ENCODE results near the gene NR3C1.

Gene NR3C1

DNA sequence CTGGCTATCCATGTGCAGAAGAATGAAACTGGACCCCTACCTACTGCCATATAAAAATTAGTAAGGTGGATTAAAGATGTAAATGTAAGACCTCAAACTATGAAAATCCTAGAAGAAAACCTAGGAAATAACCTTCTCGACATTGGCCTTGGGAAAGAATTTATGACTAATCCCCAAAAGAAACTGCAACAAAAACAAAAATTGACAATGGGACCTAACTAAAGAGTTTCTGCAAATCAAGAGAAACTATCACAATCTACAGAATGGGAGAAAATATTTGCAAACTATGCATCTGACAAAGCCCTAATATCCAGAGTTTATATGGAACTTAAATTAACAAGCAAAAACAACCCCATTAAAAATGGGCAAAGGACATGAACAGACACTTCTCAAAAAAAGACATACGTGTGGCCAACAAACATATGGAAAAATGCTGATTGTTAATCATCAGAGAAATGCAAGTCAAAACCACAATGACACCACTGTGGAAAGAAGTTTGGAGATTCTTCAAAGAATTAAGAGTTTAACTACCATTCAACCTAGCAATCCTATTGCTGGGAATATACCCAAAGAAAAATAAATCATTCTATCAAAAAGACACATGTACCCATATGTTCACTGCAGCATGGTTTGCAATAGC is 98.5 kb downstream of the NR3C1 start:
- DNase-seq, result no peak

DNA sequence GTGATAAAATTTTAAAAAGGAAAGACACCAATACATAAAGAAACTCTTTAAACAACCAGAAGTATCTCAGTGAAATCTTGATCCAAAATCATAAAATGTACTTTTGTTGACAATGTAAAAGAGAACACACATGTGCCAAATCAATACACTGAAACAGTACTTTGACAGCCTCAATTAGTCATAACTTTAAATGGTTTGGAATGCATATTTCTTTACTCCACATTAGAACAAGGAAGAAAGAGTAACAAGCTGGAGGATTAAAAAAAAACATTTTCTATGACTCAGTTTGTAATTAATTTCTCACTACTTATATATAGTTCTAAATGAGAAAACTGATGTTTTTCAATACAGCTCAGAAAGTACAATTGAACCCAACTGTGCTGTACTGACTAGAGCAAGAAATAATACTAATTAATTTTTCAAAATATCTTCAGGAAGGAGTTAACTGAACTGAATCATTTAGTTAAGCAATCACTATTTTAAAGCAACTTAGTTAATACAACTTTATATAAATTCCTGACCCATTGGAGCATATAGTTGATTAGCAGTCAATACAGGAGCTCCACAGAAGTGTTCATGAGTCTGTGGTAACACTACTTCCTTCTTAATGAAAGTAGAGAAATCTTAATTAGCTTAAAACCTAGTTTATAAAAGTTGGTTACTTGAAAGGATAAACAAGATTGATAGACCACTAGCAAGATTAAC is 101.0 kb downstream of the NR3C1 start:
- DNase-seq, result no peak

DNA sequence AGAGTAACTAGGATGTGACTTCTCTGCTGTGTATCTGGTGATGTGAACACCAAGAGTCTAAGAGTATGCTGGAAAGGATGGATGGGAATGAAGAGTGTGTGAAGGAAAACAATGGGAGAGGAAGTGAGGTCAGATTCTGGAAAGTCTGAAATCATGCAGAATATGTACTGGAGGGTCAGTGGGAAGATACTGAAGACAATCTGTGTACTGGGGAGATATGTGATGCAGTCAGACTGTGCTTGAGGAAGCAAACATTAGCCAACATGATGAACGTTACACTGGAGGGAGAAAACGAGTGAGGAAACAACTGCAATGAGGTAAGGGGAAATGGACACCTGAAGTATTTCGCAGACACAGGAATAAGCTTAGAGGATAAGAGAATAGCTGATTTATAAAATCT is 105.7 kb downstream of the NR3C1 start:
- DNase-seq, result no peak

DNA sequence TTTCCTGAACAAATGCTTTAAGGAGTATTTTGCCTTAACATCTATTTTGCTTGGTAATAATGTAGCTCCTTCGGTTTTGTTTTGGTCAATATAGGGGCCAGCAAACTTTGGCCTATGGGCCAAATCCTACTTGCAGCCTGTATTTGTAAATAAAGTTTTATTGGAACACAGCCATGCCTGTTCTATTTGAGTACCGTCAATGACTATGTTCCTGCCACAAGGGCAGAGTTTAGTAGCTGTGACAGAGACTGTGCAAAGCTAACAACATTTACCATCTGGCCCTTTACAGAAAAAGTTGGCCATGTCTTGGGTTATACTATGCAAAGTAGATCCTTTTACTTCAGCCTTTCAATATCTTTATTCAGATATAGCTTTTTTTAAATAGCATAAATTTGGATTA is 113.4 kb downstream of the NR3C1 start:
- no peak for DNase-seq

DNA sequence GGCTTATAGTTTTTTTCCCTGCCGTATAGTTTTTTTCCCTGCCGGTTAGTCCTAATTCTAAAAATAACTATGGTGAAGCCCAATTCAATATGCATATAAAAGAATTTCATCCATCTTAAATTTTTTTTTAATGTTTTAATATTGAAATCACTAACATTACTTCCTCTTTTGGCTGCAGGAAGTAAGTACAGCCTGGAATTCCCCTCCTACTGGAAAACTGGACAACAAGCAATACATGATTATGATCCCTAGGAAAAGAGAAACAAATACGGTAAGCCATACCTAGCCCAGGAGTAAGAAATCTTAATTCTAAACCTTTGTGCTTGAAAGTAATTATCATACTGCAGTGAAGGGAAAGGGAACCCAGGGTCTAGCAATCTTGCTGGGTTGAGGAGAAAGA is 119.0 kb downstream of the NR3C1 start:
- DNase-seq, result no peak

DNA sequence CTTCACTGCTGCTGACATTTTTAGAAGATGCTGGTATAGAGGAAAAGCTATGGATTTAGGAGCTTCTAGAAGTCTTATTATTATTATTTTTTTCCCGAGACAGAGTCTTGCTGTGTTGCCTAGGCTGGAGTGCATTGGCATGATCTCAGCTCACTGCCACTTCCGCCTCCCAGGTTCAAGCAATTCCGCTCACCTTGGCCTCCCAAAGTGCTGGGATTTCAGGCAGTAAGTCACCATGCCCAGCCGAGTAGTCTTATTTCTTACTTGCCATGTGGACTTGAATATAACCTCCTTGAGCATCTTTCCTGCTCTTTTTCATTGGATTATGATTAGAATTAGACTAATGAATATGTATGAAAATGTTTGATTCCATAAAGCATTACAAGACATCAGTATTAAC is 119.5 kb downstream of the NR3C1 start:
- no peak for DNase-seq

DNA sequence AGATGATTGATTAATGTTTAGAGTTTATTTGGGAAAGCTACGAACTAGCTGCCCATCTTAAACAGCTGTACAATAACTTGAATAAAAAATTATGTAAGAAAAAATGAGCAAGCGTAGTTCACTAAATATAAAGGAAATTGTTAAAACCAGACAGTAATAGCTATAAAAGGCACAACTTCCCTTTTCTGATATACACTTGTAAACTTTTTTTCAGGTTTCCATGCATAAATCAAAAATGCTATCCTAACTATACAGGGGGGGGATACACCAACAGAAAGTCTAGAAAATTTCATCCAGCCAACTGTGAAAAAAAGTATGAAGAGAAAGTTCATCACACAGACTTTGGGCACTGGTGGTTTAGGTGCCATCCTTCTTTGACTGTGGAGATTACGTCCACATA is 122.3 kb downstream of the NR3C1 start:
- no peak for DNase-seq

DNA sequence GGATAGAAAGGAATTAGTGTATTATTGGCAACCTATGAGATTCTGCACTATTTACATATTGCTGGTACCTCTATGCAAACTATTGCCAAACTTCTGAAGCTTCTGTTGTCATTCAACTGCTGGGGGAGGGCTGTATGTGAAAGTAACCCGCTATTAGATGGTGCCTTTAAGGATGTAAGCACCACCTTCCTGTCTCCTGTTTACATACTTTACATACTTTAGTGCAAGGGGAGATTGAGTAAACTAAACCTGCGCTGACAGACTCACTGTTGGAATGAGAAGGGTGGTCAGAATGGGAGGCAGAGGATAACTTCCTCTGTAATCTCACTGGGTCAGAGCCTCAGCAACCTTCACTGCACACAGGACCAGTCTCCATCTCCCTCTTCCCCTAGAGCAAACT is 123.8 kb downstream of the NR3C1 start:
- DNase-seq, result no peak

DNA sequence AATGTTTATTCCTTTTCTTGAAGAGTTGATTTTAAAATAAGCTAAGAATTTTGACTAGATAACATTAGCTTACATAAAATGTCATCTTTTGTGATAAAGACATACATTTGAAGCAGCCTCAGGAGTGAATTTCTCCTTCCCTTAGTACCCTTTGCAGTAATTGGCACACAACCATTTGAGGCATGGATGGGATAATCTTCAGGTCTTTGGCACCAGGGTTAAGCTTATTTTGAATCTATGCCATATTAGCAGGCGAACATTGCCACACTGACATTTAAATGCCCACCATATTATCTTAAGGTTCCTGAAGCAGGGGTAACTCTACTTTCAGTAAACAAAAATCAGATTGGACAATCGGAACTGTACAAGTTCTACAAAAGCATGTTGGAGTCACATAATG is 126.0 kb downstream of the NR3C1 start:
- no peak for DNase-seq

DNA sequence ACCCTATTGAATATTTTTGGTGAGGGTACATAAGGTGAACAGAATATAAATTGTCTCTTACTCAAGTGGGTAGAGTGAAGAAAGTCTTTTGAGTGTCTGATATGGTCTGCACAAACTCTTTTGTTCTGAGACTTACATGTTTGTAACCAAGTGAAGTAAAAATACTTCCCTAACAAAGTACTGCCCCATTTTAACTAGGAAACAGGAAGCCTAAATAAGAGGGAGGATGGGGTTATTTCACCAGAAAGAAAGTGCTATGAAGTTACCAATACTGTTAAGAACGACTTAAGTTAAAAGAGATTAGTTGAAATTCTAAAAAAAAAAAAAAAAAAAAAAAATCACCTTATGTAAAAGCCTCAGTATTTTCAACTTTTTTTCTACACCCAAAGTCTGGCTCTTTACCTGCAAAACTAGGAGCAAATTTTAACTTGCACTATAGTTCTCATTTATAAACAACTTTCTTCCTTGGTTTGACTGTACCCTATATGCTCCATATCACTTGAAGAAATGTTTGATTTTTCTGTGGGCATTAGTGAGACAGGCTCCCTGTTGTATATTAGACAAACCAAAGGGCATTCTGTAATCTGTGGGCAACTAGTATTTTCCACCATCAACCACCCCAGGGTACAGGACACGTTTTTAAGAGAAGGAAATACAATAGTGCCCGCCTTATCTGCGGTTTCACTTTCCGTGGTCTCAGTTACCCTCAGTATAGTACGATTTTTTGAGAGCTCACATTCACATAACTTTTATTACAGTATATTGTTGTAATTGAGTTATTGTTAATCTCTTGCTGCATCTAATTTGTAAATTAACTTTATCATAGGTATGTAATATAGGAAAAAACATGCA is 127.7 kb downstream of the NR3C1 start:
- DNase-seq, result no peak

DNA sequence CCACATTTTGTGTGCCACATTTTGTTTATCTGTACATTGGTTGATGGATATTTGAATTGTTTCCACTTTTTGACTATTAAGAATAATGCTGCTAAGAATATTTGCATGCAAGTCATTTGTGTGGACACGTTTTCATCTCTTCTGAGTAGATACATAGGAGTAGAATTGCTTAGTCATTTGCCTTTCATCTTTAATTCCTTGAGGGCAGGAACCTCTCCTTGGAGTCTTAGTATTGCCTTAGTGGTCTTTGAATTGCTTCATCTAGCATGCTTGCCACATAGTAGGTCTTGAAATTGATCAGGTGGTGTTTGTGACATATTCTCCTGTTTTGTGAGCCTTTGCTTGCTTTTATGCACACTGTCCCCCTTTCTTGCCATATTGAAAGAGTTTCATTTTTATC is 128.5 kb downstream of the NR3C1 start:
- no peak for DNase-seq

DNA sequence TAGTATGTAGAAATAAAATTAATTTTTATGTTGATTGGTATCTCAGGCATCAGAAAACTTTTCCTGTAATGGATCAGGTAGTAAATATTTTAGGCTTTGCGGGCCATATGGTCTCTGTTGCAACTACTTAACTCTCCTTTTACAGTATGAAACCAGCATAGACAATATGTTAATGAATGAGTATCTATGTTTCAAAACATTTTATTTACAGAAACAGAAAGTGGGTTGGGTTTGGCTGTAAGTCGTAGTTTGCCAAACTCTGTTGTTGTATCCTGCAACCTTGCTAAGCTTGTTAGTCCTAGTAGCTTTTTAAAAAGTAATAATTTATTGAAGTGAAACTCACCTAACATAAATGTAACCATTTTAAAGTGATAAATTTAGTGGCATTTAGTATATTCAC is 132.1 kb downstream of the NR3C1 start:
- DNase-seq, result no peak

DNA sequence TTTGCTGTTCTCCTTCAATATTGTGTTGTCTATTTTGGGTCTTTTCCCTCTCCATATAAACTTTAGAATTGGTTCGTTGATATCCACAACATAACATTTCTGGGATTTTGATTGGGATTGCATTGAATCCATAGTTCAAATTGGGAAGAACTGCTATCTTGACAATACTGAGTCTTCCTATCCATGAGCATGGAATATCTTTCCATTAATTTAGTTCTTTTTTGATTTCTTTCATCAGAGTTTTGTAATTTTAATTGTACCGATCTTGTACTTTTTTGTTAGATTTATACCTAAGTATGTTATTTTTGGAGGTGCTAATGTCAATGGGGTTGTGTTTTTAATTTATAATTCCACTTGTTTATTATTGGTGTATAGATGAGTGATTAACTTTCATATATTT is 135.1 kb downstream of the NR3C1 start:
- DNase-seq, result no peak

DNA sequence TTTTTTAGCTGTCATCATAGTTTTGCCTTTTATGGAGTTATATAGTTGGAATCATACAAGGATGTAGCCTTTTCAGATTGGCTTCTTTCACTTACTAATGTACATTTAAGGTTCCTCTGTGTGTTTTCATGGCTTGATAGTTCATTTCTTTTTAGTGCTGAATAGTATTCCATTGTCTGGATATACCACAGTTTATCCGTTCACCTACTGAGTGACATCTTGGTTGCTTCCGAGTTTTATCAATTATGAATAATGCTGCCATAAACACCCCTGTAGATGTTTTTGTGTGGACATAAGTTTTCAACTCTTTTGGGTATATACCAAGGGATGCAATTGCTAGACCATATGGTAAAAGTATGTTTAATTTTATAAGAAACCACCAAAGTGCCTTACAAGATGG is 136.3 kb downstream of the NR3C1 start:
- no peak for DNase-seq

DNA sequence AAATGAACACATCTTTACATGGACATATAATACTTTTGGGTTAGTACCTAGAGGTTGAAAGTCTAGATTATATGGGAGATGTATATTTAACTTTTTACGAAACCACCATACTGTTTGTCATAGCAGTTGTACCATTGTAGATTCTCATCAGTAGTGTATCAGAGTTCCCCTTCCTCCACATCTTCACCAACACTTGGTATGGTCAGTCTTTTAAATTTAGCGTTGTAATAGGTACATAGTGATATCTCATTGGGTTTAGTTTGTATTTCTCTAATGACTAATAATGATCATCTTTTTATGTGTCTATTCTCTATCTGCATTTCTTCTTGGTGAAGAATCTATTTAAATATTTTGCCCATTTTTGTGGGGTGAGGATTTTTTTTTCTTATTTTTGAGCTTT is 137.5 kb downstream of the NR3C1 start:
- DNase-seq, result no peak

DNA sequence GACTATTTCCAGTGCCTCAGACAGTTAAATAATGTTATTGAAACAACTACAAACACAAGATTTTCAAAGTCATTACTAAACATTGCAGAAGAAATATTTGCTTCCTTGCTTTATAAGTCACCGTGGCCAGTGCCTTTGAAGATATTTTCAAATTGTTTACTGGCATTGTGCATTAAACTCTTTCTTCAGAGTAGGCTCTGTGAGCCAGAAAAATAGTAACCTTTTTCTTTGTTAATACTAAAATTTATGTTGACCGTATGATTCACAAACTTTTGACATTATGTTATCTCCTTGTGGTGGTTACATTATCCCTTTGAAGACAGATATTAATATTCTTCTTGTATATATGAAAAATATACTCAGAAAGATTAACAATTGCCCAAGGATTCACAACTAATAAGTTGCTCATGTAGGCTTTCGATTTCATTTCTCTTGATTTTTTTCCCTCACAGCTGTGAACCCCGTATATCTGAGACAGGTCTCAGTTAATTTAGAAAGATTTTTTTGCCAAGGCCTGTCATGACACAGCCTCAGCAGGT is 140.1 kb downstream of the NR3C1 start:
- DNase-seq, result no peak

DNA sequence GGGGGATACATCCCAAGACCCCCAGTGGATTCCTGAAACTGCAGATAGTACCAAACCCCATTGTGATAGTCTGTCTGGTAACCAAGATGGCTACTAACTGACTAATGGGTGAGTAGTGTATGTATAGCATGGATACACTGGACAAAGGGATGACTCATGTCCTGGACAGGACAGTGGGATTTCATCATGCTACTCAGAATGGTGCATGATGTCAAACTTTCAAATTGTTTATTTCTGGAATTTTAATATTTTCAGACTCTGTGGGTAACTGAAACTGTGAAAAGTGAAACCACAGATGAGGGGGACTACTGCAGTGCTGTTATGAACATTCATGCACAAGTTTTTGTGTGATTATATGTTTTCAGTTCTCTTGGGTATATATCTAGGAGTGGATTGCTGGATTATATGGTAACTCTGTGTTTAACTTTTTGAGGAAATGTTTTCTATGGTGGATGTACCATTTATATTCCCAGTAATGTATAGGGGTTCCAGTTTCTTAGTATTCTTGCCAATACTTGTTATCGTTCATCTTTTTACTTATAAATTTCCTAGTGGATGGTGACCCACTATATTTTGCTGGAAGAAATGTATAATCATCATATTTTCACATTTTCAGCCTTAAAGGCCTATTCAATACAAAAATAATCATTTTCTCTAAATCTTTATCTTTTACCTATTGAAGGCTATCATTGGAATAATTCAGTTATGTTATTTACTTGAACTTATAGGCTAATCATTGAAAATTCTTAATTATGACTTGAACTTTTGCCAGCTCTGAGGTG is 140.9 kb downstream of the NR3C1 start:
- no peak for DNase-seq

DNA sequence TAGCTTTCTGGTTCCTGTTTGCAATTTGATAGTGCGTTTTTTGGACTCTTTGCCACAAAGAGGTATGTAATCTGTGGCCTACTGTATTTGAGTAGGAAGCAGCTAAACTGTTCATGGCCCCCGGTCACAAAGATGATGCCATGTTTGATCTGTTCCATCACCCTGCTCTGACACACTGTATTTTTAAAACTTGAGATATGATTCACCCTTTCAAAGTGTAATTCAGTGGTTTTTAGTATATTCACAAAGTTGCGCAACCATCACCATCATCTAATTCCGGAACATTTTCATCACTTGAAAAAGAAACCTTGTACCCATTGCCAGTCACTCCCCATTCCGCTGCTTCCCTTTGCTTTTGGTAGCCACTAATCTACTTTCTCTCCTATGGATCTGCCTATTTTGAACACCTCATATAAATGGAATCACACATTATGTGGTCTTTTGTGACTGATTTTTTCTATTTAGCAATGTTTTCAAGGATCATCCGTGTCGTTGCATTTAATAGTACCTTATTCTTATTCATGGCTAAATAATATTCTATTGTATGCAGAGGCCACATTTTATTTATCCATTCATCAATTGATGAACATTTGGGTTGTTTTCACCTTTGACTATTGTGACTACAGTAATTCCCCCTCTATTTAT is 141.6 kb downstream of the NR3C1 start:
- DNase-seq, result no peak

DNA sequence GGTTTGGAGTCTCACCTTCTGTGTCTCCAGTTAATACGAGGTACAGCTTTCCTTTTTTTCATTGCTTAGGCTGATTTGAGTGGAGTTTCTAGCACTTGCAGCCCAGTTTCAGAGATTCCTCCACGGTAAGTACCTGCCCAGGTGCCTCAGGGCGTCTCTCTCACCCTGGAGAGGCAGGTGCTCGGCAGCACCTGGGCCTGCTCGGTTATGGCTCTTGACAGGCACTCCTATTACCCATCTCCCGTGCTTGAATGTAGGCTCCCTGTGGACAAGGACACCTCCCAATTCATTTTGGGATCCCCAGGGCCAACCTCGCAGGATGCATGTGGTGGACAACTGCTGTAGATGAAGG is 144.3 kb downstream of the NR3C1 start:
- DNase-seq, result no peak

DNA sequence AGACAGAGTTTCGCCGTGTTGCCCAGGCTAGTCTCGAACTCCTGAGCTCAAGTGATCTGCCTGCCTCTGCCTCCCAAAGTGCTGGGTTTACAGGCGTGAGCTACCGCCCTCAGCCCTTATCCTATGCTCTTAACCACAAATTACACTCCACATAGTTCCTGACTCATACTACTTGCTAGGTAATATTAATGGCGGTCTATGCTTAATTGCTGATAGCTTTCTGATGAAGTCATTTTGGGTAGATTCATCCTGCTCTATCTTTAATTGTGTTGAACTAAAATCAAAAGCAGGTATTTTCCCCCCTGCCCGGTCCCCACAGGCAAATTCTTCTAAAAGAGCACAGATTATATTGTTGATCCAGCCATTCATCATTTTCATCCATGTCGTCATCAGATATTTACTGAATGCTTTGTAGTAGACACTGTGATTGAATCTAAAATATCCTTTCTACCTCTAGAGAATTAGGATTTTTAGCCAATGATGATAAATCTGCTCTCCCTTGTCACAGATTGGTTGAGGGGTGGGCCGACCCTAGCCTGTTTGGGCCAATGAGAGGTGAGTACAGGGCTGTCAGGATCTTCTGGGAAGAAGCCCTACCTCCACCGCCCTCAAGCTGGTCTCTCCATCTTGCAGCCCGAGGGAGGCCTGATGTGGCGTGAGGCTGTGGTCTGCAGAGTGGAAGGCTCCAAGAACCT is 144.8 kb downstream of the NR3C1 start:
- no peak for DNase-seq

DNA sequence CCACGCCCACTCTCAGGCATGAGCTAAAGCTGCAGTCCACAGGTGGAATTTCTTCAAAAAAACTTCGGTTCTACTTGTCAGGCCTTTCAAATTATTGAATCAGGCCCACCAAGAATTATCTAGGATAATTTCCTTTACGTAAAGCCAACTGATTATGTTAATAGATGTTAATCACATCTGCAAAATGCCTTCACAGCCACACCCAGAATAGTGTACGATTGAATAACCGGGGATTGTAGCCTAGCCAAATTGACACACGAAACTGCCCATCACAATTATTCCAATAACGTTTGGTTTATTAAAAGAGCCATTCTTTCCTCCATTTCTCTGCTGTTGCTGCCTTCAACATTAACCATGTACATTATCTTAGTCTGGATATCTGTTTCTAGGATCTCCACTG is 148.7 kb downstream of the NR3C1 start:
- DNase-seq, result no peak

DNA sequence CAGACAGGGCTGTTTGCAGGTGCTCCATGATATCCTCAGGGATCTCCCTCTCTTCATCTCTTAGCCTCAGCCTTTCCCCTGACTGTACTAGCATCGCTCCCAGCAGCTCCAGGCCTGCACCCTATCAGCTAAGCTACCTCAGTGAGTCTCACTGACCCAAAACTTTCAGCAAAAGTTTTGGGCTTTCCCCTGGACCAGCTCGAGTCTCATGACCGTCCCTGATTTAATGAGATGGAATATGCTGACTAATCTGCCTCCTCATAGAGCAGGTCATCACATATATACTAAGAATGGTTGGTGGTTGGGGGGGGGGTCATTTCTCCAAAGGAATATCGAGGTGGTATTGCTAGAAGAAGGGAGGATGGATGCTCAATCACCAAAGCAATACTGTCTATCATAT is 151.5 kb downstream of the NR3C1 start:
- no peak for DNase-seq
